ENCODE measurements around the gene KLHL35.

The KLHL35 gene

DNA sequence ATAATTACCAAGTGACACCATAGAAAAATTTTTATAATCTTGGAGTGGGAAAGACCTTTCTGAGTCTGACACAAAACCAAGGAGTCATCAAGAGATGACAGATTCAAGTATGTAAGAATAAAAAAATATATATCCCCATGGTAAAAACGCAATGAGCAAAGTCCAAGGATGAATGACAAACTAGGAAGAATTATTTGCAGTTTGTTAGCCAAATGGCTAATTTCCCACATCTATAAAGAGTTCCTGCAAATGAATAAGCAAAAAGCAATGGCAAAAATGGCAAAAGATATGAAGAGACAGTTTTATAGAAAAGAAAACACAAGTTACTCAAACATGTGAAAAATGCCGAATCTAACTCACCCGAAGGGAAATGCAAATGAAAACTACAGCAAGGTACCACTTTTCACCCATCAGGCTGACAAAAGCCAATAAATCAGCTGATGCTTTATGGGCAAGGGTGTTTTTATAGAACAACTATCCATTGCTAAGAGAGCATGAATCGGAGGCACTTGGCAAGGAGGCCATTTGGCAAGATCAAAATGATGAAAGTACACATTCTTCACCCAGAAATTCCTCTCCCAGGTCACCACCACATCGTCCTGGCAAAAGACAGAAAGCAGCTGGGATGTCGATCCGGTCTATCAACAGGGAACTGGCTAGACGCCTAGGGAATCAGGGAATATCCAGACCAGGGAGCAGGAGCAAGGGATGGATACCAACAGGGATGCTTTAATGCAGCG, 21.1 kb upstream of the KLHL35 start:
- H3K4me3 ChIP-seq (ENCODE audit: insufficient read depth, low read depth, low read length, poor library complexity, severe bottlenecking): no peak overlapping the region
- peaks cover 8% of the 10 kb centered on the region for H3K36me3 ChIP-seq (ENCODE audit: control insufficient read depth, insufficient read depth, low read length)
- no peak for DNase-seq
- no peak overlapping the region for H3K27ac ChIP-seq (ENCODE audit: insufficient read depth, low read length, poor library complexity, severe bottlenecking)
- no peaks in the 10 kb centered on the region for H3K4me1 ChIP-seq (ENCODE audit: control insufficient read depth, insufficient read depth, low read length, poor library complexity, severe bottlenecking)
- no peaks in the 10 kb centered on the region for H3K27me3 ChIP-seq (replicated peaks; ENCODE audit: control insufficient read depth, insufficient read depth, low read length, poor library complexity, severe bottlenecking)
- no peaks in the 10 kb centered on the region for H3K9me3 ChIP-seq (ENCODE audit: control insufficient read depth, low read length)

- DNase-seq: no peak
- H3K27me3 ChIP-seq (replicated peaks; ENCODE audit: control insufficient read depth, insufficient read depth, low read length, poor library complexity, severe bottlenecking): no peaks in the 10 kb centered on the region
Observed at GRCh38 chr11:75450826-75451821, 18.1 kb upstream of the KLHL35 start.

DNA sequence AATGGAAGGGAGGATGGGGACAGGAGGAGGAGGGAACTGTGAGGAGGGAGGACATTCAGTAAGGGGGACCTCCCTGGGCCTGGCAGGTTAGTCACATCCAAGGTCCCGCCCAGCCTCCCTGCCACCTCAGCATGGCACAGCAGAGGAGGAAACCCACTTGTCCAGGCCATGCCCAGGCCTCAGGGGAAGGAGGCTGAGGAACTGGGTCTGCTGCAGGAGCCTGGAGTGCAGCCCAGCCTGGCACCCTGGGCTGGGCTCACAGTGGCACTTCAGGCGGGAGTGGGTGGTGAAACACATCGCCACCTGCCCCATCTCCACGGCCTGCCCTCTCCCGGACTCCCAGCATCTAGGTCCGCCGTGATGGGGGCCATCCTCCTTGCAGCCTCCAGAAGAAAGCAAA, 17.2 kb upstream of the KLHL35 start:
- Histone ChIP-seq H3K4me3 (ENCODE audit: insufficient read depth, low read depth, low read length, poor library complexity, severe bottlenecking) (no peak overlapping the region), H3K27ac (ENCODE audit: insufficient read depth, low read length, poor library complexity, severe bottlenecking) (no peak overlapping the region), H3K4me1 (ENCODE audit: control insufficient read depth, insufficient read depth, low read length, poor library complexity, severe bottlenecking) (no peaks in the 10 kb centered on the region), H3K27me3 (replicated peaks; ENCODE audit: control insufficient read depth, insufficient read depth, low read length, poor library complexity, severe bottlenecking) (no peaks in the 10 kb centered on the region), H3K9me3 (ENCODE audit: control insufficient read depth, low read length) (no peaks in the 10 kb centered on the region), H3K36me3 (ENCODE audit: control insufficient read depth, insufficient read depth, low read length) (peaks cover 3% of the 10 kb centered on the region)
- DNase-seq: no peak

More at GRCh38 chr11:75450826-75451821, 18.1 kb upstream of the KLHL35 start:
- Histone ChIP-seq H3K36me3 (ENCODE audit: control insufficient read depth, insufficient read depth, low read length) (peaks cover 3% of the 10 kb centered on the region), H3K4me1 (ENCODE audit: control insufficient read depth, insufficient read depth, low read length, poor library complexity, severe bottlenecking) (no peaks in the 10 kb centered on the region), H3K4me3 (ENCODE audit: insufficient read depth, low read depth, low read length, poor library complexity, severe bottlenecking) (no peak overlapping the region), H3K27ac (ENCODE audit: insufficient read depth, low read length, poor library complexity, severe bottlenecking) (no peak overlapping the region), H3K9me3 (ENCODE audit: control insufficient read depth, low read length) (no peaks in the 10 kb centered on the region)

DNA sequence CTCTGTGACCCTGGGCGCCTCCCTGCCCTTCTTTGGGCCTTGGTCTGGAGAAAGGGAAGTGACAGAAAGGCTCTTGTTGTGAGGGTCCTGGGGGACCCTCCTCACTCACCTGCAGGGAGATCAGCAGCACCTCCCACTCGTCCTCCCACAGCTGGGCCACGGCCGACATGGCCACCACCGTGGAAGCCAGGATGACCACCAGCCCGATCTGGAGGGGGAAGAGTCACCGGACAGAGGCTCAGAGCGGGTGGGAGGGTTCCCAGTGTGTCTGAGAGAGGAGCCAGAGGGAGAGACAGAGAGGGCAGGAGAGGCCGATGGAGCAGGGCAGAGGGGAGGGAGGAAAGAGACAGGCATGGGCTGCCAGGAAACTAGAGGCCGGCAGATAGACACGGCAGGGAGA, 16.8 kb upstream of the KLHL35 start:
- no peaks in the 10 kb centered on the region for H3K9me3 ChIP-seq (ENCODE audit: control insufficient read depth, low read length)
- H3K36me3 ChIP-seq (ENCODE audit: control insufficient read depth, insufficient read depth, low read length): peaks cover 3% of the 10 kb centered on the region
- H3K4me3 ChIP-seq (ENCODE audit: insufficient read depth, low read depth, low read length, poor library complexity, severe bottlenecking): no peak overlapping the region
- no peak overlapping the region for H3K27ac ChIP-seq (ENCODE audit: insufficient read depth, low read length, poor library complexity, severe bottlenecking)
- DNase-seq: no peak
- H3K27me3 ChIP-seq (replicated peaks; ENCODE audit: control insufficient read depth, insufficient read depth, low read length, poor library complexity, severe bottlenecking): no peaks in the 10 kb centered on the region
- H3K4me1 ChIP-seq (ENCODE audit: control insufficient read depth, insufficient read depth, low read length, poor library complexity, severe bottlenecking): no peaks in the 10 kb centered on the region

DNA sequence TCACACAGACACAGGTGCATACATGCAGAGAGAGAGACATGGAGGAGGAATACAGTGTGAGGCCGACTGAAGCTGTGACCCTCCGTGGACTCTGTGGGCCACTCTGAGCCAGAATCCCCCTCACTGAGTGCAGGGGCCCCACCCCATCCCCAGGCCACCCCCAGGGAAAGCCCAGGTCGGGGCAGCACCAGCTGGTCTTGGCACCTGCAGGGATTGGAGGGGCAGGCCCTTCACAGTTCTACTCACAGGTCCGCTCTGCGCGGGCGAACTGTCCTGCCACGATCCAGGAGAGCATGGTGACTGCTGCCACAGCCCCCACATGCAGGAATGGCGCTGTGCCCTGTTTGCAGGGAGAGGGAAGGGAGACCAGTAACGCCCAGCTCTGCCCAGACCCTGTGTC, 16.3 kb upstream of the KLHL35 start:
- H3K9me3 ChIP-seq (ENCODE audit: control insufficient read depth, low read length): no peaks in the 10 kb centered on the region
- H3K27me3 ChIP-seq (replicated peaks; ENCODE audit: control insufficient read depth, insufficient read depth, low read length, poor library complexity, severe bottlenecking): no peaks in the 10 kb centered on the region
- no peak overlapping the region for H3K27ac ChIP-seq (ENCODE audit: insufficient read depth, low read length, poor library complexity, severe bottlenecking)
- no peak overlapping the region for H3K4me3 ChIP-seq (ENCODE audit: insufficient read depth, low read depth, low read length, poor library complexity, severe bottlenecking)
- peaks cover 3% of the 10 kb centered on the region for H3K36me3 ChIP-seq (ENCODE audit: control insufficient read depth, insufficient read depth, low read length)
- no peaks in the 10 kb centered on the region for H3K4me1 ChIP-seq (ENCODE audit: control insufficient read depth, insufficient read depth, low read length, poor library complexity, severe bottlenecking)
- DNase-seq: no peak

DNA sequence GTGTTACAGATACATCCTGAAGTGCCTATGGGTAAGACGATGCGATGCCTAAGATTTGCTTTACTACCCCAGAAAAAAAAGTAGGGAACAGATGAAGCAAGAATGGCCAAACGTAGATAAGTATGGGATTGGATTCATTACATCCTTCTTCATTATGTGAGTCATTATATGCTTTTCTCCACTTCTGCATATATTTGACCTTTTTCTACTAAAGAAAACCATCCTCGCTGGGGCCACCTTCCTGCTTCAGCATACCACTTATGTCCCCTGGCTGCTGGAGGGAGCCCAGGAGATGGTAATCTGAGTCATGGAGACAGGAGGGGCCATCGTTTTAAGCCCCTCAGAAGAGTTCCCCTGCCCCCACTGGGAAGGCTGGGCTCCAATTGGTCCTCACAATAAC, 14.4 kb upstream of the KLHL35 start:
- H3K9me3 ChIP-seq (ENCODE audit: control insufficient read depth, low read length): no peaks in the 10 kb centered on the region
- no peaks in the 10 kb centered on the region for H3K4me1 ChIP-seq (ENCODE audit: control insufficient read depth, insufficient read depth, low read length, poor library complexity, severe bottlenecking)
- H3K27ac ChIP-seq (ENCODE audit: insufficient read depth, low read length, poor library complexity, severe bottlenecking): no peak overlapping the region
- no peaks in the 10 kb centered on the region for H3K27me3 ChIP-seq (replicated peaks; ENCODE audit: control insufficient read depth, insufficient read depth, low read length, poor library complexity, severe bottlenecking)
- no peak overlapping the region for H3K4me3 ChIP-seq (ENCODE audit: insufficient read depth, low read depth, low read length, poor library complexity, severe bottlenecking)
- DNase-seq: no peak
- H3K36me3 ChIP-seq (ENCODE audit: control insufficient read depth, insufficient read depth, low read length): no peaks in the 10 kb centered on the region

DNA sequence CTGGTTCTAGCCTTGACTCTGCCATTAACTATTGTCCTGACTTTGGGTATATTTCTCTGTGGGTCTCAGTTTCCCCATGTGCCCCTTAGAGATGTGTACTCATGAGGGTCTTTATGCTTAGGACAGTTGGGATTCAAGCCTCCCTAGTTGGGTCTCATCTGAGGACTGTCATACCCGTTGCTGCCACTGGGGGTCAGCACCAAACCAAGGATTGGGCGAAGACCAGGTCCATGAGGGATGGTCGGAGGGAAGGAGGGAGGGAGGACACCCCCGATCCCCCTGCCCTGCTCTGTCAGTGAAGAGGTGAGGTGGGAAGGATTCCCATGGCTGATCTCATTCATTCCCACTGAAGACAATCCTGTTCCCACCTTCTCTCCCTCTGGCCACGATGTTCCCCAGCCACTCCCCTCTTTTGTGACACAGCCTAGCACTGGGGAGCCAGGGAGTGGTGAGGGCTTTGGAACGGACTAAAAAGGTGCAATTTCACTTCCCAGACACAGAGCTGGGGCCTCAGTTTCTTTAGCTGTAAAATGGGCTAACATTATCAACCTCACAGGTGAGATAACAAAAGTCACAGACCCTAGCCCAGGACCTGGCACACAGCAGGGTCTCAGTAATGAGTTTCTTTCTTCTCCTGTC, 12.4 kb upstream of the KLHL35 start:
- Histone ChIP-seq H3K9me3 (ENCODE audit: control insufficient read depth, low read length) (no peaks in the 10 kb centered on the region), H3K27me3 (replicated peaks; ENCODE audit: control insufficient read depth, insufficient read depth, low read length, poor library complexity, severe bottlenecking) (no peaks in the 10 kb centered on the region), H3K36me3 (ENCODE audit: control insufficient read depth, insufficient read depth, low read length) (peaks cover 16% of the 10 kb centered on the region), H3K4me1 (ENCODE audit: control insufficient read depth, insufficient read depth, low read length, poor library complexity, severe bottlenecking) (no peaks in the 10 kb centered on the region), H3K27ac (ENCODE audit: insufficient read depth, low read length, poor library complexity, severe bottlenecking) (no peak overlapping the region), H3K4me3 (ENCODE audit: insufficient read depth, low read depth, low read length, poor library complexity, severe bottlenecking) (no peak overlapping the region)
- DNase-seq: peak; percentile 48 to 59 (median 54)

DNA sequence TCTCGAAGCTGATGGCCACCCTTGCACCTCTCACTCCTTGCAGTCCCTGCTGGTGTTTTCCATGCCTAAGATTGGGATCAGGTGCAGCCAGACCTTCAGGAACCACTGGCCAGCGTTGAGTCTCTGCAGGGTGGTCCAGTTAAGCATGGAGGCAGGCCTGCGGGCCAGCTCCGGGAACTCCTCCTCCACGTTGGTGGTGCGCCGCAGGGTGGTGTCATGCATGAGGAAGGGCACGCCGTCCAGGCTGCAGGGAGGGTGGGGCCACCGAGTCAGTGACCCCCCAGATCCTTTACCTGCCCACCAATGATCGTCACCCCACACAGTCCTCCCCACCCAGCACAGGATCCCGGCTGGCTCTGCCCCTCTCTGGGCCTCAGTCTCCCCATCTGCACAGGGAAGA, 10.0 kb upstream of the KLHL35 start:
- H3K27me3 ChIP-seq (replicated peaks; ENCODE audit: control insufficient read depth, insufficient read depth, low read length, poor library complexity, severe bottlenecking): no peaks in the 10 kb centered on the region
- peaks cover 21% of the 10 kb centered on the region for H3K36me3 ChIP-seq (ENCODE audit: control insufficient read depth, insufficient read depth, low read length)
- no peak overlapping the region for H3K4me3 ChIP-seq (ENCODE audit: insufficient read depth, low read depth, low read length, poor library complexity, severe bottlenecking)
- H3K4me1 ChIP-seq (ENCODE audit: control insufficient read depth, insufficient read depth, low read length, poor library complexity, severe bottlenecking): no peaks in the 10 kb centered on the region
- no peak for DNase-seq
- H3K27ac ChIP-seq (ENCODE audit: insufficient read depth, low read length, poor library complexity, severe bottlenecking): no peak overlapping the region
- no peaks in the 10 kb centered on the region for H3K9me3 ChIP-seq (ENCODE audit: control insufficient read depth, low read length)

GRCh38 chr11:75442161-75442885, 9.3 kb upstream of the KLHL35 start:
- Histone ChIP-seq H3K27ac (ENCODE audit: insufficient read depth, low read length, poor library complexity, severe bottlenecking) (no peak overlapping the region), H3K36me3 (ENCODE audit: control insufficient read depth, insufficient read depth, low read length) (peaks cover 21% of the 10 kb centered on the region), H3K27me3 (replicated peaks; ENCODE audit: control insufficient read depth, insufficient read depth, low read length, poor library complexity, severe bottlenecking) (no peaks in the 10 kb centered on the region), H3K9me3 (ENCODE audit: control insufficient read depth, low read length) (no peaks in the 10 kb centered on the region), H3K4me3 (ENCODE audit: insufficient read depth, low read depth, low read length, poor library complexity, severe bottlenecking) (no peak overlapping the region), H3K4me1 (ENCODE audit: control insufficient read depth, insufficient read depth, low read length, poor library complexity, severe bottlenecking) (no peaks in the 10 kb centered on the region)
- DNase-seq: no peak
